VCaP (cell line): Measurements from ENCODE around the gene IGF2BP3.

Experiments used
- H3K27ac ChIP-seq: fragments of 450-650 bp; 2 replicates; pipeline ENCODE4 v1.5.1; 2017
- TF ChIP-seq, protein P1 (sequence below): fragments of 450-650 bp; conservative IDR thresholded peaks from 2 replicates; pipeline ENCODE4 v1.5.1; 2017; ENCODE audit warnings: mild to moderate bottlenecking, moderate library complexity

Gene IGF2BP3

DNA sequence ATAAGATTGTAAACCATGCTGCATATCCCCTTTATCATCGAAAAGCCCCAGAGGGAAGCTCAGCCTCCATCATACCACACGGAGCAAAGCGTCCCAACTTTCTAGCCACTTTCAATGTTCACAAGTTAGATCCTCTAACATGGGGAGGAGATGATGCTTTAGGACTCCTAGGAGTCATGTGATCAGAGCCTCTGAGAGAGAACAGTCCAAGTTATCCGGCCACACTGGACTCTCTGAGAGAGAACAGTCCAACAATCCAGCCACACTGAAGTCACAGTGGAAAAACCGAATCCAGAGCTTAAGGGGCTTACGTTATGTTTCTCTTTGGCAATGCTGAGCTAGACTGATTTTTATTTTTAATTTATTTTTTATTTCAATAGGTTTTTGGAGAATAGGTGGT, 98.6 kb downstream of the IGF2BP3 start:
- no peak overlapping the region for H3K27ac ChIP-seq
- TF ChIP-seq, protein P1, sequence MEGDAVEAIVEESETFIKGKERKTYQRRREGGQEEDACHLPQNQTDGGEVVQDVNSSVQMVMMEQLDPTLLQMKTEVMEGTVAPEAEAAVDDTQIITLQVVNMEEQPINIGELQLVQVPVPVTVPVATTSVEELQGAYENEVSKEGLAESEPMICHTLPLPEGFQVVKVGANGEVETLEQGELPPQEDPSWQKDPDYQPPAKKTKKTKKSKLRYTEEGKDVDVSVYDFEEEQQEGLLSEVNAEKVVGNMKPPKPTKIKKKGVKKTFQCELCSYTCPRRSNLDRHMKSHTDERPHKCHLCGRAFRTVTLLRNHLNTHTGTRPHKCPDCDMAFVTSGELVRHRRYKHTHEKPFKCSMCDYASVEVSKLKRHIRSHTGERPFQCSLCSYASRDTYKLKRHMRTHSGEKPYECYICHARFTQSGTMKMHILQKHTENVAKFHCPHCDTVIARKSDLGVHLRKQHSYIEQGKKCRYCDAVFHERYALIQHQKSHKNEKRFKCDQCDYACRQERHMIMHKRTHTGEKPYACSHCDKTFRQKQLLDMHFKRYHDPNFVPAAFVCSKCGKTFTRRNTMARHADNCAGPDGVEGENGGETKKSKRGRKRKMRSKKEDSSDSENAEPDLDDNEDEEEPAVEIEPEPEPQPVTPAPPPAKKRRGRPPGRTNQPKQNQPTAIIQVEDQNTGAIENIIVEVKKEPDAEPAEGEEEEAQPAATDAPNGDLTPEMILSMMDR = no peak

DNA sequence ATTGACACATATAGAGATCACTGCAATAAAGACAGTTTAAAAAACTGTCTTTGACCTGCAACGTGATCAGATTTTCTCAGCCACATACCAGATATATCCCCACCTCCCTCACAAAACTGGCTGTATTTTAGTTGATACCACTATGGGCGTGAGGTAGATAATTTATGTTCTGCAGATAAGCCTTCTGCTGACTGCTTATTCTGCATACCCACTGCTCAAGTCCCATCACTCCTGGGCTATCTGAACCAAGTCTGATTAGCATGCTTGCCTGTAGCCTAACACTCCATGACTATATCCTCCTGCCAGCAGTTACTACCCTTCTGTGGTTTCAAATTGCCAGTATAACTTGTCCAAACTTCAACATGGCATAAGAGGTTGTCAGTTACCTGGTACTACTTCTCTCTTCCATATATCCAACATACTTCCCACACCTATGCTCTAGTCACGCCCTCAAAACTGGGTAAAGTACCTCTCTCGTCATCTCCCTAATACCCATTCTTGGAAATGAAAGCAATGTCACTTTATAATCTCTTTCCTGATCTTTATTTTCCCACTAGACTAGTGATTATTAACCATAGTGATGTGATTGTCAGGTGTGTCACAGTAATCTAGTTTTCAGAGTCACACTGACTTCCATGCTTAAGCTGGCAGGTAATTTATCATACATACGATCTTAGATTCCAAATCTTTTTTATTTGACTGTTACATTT, 100.4 kb downstream of the IGF2BP3 start:
- TF ChIP-seq, protein P1 = no peak
- no peak overlapping the region for H3K27ac ChIP-seq

DNA sequence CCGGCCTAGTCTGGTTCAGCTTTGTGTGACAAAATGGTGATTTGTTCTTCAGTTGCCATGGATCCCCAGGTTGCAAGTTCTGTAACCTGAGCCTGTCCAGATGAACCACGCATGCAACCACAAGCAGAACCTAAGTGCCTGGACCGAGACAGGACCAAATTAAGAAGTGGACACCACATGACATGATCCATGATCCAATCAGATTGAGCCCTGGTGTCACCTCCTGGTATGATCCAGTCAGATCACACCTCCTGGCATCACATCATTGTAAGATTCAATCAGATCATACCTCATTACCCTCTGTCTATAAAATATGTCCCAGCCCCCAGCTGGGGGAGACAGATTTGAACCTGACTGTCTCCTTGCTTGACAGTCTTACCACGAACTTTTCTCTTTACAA, 101.2 kb downstream of the IGF2BP3 start:
- TF ChIP-seq, protein P1 = no peak

DNA sequence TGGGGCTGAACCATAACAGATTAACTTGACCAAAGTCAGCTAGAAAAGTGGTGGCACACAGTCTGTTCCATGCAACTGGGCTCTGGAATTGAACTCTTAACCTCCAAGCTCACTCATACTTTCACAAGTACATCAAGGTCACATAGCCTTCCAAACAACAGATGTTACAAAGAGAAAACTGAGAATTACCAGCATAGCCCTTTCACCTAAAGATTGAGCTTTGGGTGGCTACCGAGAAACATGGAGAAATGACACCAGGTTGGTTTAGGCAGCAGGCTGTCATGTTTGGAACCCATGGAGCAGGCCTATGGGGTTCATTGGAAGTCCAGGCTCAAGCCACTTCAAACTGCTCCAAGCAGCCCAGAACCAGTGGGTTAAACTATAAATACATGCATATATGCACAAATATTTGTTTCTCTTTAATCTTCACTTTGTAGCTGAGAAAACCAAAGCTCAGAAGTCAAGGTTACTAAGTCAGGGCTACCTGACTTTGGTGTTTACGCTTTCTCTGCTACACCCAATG, 112.1 kb downstream of the IGF2BP3 start:
- TF ChIP-seq, protein P1 = no peak
- H3K27ac ChIP-seq = no peak overlapping the region

More for the DNA sequence above, 101.2 kb downstream of the IGF2BP3 start:
- H3K27ac ChIP-seq = no peak overlapping the region

DNA sequence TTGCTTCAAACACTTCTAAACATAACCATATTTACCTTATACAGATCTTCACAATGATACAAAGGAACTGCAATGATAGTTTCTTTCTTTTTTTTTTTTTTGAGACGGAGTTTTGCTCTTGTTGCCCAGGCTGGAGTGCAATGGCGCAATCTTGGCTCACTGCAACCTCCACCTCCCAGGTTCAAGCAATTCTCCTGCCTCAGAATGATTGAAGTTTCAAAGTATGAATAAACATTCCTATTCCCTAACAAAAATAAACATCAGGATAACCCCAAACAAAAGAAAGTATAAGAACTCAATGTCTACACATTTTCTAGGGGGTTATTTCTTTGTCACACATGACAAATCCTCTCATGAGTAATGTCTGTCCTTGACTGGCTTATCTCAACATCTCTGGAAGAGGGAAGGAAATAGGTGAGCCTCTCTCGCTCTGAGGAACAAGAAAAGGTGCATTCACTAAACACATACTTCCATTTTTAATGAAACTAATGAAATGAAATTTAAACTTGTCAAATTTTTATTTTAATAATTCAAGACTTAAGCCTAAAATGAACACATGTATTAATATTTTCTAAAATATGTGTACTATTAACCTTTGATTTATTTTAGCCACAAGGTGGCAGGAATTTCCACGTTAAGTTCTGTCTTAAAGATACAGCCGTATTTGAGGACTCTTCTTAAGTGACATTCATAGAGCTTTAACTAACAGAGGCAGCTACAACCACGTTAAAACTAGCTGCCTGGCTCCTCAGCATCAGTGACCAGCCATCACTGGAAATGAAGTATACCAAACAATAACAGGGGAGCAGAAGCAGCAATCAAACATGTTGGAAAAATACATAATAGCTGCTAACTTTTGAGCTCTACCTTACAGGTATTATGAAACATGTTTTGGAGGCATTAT, 112.8 kb downstream of the IGF2BP3 start:
- TF ChIP-seq, protein P1 = peak; percentile 71
- no peak overlapping the region for H3K27ac ChIP-seq

DNA sequence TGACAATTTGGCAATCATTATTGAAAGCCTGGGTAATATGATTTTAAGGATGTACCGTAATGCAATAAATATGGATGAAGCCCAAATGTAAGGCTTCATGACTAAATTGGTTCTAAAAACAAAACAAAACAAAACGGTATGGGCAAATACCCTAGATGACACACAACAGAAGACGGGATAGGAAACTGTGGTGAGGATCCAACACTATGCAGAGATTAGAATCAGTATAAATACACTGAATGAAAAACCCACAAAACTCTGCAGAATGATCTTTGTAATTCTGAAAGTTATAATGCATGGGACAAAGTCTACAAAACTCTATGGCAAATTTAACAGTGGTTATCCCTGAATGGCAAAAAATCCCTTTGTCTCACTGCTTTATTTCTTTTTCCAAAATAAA, 113.6 kb downstream of the IGF2BP3 start:
- no peak overlapping the region for H3K27ac ChIP-seq
- TF ChIP-seq, protein P1 = no peak

DNA sequence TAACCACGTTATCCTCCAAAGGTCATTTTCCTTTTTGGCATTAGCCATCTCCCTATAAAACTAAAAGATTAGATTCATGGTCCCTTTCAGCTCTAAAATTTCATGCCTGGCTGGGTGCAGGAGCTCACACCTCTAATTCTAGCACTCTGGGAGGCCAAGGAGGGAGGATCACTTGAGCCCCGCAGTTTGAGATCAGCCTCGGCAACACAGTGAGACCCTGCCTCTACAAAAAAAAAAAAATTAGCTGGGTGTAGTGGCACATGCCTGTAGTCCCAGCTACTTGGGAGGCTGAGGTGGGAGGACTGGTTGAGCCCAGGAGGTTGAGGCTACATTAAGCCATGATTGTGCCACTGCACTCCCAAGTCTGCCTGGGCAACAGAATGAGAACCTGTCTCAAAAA, 114.1 kb downstream of the IGF2BP3 start:
- H3K27ac ChIP-seq = no peak overlapping the region
- TF ChIP-seq, protein P1 = no peak
